ENCODE data around the gene GSDMA. TPM values are rescaled to one million over a fixed set of nuclear protein-coding genes. Genes with fewer than 3 reads are reported as not detected.

GSDMA gene
- total and polyA plus RNA-seq, 9 of the 15 experiments (the other 6 are each of a cell fraction or from before 2014, with no cell fraction given) = 0.04 to 0.13 (median 0.07) TPM; not detected in 2

- peak; percentile 76; the same call in 1 of the 2 replicates for TF ChIP-seq ZBTB2 (IDR thresholded peaks at IDR 0.05)
- TF ChIP-seq ZMIZ1 (IDR thresholded peaks at IDR 0.05; ENCODE audit: low read depth in 2 of 2, low read length in 2 of 2) = no peak
- peak; percentile 73; the same call in 1 of the 2 replicates for TF ChIP-seq SMARCA5 (IDR thresholded peaks at IDR 0.05)
- TF ChIP-seq SOX6 (IDR thresholded peaks at IDR 0.05) = peak; percentile 11; the same call in 1 of the 2 replicates
- TF ChIP-seq ZNF512 (tag; IDR thresholded peaks at IDR 0.05) = no peak
- no peak for TF ChIP-seq UBTF (IDR thresholded peaks at IDR 0.05; ENCODE audit: borderline replicate concordance in 1 of 2, low read depth in 2 of 2, low read length in 2 of 2)
Observed at GRCh38 chr17:39979893-39980350, 17.1 kb downstream of the GSDMA start (continued).

All from K562 (cell line).